ENCODE results near the gene MTRF1.

The MTRF1 gene

DNA sequence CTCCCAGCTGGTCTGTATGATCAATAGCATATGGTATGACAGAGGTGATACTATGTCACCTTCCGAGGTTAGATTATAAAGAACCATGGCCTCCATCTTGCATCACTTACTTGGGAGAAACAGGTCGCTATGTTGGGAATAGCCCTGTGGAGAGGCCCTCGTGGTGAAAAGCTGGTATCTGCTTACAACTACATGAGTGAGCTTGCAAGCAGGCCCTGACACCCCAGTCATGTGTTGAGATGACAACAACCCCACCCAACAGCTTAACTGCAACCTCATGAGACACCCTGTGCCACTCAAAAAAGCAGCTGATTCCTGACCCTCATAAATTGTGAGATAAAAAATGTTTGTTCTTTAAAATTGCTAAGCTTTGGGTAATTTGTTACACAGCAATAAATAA is 18.8 kb downstream of the MTRF1 start:
- POLR2A ChIA-PET: no interaction called here
- CTCF ChIA-PET: interaction anchor here (0.7 to 0.9 kb wide), 2 partner anchors 8 to 15 kb away, joined by 3 read pairs; no protein-coding TSS in a partner anchor
- no peak for DNase-seq (ENCODE audit: extremely low spot score)
- TF ChIP-seq, protein P1, sequence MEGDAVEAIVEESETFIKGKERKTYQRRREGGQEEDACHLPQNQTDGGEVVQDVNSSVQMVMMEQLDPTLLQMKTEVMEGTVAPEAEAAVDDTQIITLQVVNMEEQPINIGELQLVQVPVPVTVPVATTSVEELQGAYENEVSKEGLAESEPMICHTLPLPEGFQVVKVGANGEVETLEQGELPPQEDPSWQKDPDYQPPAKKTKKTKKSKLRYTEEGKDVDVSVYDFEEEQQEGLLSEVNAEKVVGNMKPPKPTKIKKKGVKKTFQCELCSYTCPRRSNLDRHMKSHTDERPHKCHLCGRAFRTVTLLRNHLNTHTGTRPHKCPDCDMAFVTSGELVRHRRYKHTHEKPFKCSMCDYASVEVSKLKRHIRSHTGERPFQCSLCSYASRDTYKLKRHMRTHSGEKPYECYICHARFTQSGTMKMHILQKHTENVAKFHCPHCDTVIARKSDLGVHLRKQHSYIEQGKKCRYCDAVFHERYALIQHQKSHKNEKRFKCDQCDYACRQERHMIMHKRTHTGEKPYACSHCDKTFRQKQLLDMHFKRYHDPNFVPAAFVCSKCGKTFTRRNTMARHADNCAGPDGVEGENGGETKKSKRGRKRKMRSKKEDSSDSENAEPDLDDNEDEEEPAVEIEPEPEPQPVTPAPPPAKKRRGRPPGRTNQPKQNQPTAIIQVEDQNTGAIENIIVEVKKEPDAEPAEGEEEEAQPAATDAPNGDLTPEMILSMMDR (IDR thresholded peaks at IDR 0.05; ENCODE audit: control extremely low read depth, extremely low read depth, low read depth, missing control alignments): no peak

DNA sequence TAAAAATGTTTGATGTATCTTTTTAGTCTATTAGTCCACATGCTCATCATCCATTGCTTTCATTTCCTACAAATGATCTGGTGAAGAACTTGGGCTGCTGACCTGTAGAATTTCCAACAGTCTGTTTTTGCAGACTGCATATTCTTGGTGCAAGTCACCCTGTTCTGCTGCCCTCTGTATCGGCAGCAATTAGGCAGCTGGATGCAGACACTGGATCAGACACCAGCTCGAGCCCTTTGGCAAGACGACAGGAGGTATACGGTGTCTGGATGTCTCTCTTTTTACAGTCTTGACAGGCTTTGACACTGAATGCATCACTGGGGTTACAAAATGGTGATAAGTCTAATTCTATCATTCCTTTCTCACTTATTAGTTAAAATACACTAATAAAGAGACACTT is 21.8 kb downstream of the MTRF1 start:
- no peak for DNase-seq (ENCODE audit: extremely low spot score)
- TF ChIP-seq, protein P1 (IDR thresholded peaks at IDR 0.05; ENCODE audit: control extremely low read depth, extremely low read depth, low read depth, missing control alignments): no peak
- POLR2A ChIA-PET: no interaction called here
- CTCF ChIA-PET: no interaction called here

DNA sequence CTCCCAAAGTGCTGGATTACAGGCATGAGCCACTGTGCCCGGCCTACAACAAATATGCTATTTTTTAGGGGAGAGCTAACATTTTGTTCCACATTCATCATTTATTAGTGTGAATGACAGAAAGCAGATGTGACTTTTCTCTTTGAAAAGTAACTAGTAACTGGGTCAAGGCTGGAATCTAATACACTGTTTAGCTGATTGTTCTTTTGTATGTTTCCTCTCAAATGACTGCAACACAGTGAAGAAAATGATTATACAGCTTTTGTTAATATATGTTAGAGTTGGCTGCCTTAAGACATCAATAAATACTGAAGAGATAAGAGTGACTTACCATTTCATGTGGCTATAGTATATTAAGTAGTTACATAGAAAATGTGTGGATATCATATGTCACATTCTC is 27.0 kb downstream of the MTRF1 start:
- POLR2A ChIA-PET: no interaction called here
- CTCF ChIA-PET: interaction anchor here (1.2 to 2.5 kb wide), 2 partner anchors 9 to 183 kb away, joined by 3 to 5 read pairs; no protein-coding TSS in a partner anchor
- no peak for DNase-seq (ENCODE audit: extremely low spot score)

GRCh38 chr13:41232578-41233480 is 30.5 kb downstream of the MTRF1 start:
- ChIA-PET CTCF (interaction anchor here (1.5 to 2.6 kb wide), 4 partner anchors 10 to 159 kb away, joined by 4 to 20 read pairs (median 4); no protein-coding TSS in a partner anchor), POLR2A (interaction anchor here (0.6 kb wide), 1 partner anchor 332 kb away, joined by 3 read pairs; no protein-coding TSS in a partner anchor)
- no peak for DNase-seq (ENCODE audit: extremely low spot score)
- TF ChIP-seq, protein P1 (IDR thresholded peaks at IDR 0.05; ENCODE audit: control extremely low read depth, extremely low read depth, low read depth, missing control alignments): no peak

More for the DNA sequence above, 27.0 kb downstream of the MTRF1 start:
- TF ChIP-seq, protein P1 (IDR thresholded peaks at IDR 0.05; ENCODE audit: control extremely low read depth, extremely low read depth, low read depth, missing control alignments): no peak

DNA sequence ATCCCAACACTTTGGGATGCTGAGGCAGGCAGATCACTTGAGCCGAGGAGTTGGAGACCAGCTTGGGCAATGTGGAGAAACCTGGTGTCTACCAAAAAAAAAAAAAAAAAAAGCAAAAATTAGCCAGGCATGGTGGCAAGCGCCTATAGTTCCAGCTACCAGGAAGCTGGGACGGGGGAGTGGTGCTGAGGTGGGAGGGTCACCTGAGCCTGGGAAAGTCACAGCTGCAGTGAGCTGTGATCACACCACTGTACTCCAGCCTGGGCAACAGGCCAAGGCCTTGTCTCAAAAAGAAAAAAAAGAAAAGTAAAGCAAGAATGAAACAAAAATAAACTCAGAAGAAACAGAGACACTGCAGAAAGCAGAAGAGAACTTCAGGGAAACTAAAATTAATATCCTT is 31.6 kb downstream of the MTRF1 start:
- CTCF ChIA-PET: interaction anchor here (0.8 to 2.6 kb wide), 7 partner anchors 9 to 176 kb away, joined by 3 to 20 read pairs (median 3); no protein-coding TSS in a partner anchor
- POLR2A ChIA-PET: interaction anchor here (0.6 to 0.7 kb wide), 5 partner anchors 135 to 1084 kb away, joined by 3 to 5 read pairs (median 4); no protein-coding TSS in a partner anchor
- TF ChIP-seq, protein P1 (IDR thresholded peaks at IDR 0.05; ENCODE audit: control extremely low read depth, extremely low read depth, low read depth, missing control alignments): no peak
- DNase-seq (ENCODE audit: extremely low spot score): no peak

DNA sequence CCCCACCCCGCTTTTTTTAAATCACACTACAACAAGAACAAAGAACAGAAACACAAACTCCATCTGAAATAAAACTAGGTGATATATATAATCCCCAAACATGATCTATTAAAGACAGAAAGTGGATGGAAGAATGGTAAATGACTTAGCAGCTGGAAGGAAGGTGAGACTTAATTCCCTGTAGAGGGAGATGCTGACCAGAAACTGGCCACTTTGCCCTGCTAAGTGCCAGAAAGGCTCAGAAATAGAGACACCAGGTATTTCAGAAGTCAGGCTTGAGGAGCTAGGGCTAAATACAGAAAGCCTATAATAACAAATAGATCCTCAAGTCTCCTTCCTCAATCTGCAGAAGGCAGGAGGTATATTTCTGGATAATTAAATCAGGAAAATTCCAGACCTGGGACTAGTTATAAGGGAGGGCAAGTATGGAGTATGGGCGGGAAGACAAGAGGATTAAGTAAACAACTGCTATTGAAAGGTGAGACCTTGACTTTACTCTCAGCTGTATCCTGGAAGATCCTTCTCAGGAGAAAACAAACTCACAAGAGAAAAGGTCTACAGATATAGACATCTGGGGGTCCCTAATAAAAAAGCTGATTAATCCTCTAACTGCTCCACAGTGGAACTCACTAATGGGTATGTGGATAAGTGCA is 32.2 kb downstream of the MTRF1 start:
- no peak for DNase-seq (ENCODE audit: extremely low spot score)
- ChIA-PET POLR2A (interaction anchor here (0.6 to 0.7 kb wide), 4 partner anchors 136 to 1085 kb away, joined by 3 to 5 read pairs (median 4); no protein-coding TSS in a partner anchor), CTCF (interaction anchor here (0.8 to 2.6 kb wide), 7 partner anchors 9 to 176 kb away, joined by 3 to 20 read pairs (median 3); no protein-coding TSS in a partner anchor)
- TF ChIP-seq, protein P1 (IDR thresholded peaks at IDR 0.05; ENCODE audit: control extremely low read depth, extremely low read depth, low read depth, missing control alignments): no peak

All from GM10248 (cell line).